Common myeloid progenitor, CD34-positive (primary cell): ENCODE measurements around the gene TRIM46.
"Not testable (repeated sequence)": the region's sequence is repeated elsewhere in the genome, so short reads cannot be mapped to it uniquely, and the experiment has no call there.

Experiments used
- CTCF ChIA-PET: fragments of 350-600 bp; sonication (Branson Sonifier 250); formaldehyde crosslinking; loops from one replicate; lab custom pipeline; 2021; ENCODE audit warnings: antibody characterized with exemption; lab: Charles Lee
- POLR2A ChIA-PET: fragments of 350-600 bp; sonication (Branson Sonifier 250); formaldehyde crosslinking; loops from one replicate; lab custom pipeline; 2021; ENCODE audit warnings: antibody characterized with exemption; lab: Charles Lee
- DNase-seq, 3 donors: peaks; one replicate each; pipeline versions ENCODE4 v3.0.0 to v3.0.0-alpha.2; 2013
- H3K27ac ChIP-seq, 2 experiments: 1 replicate in 1 of 2; 2 replicates in 1 of 2; pipeline ENCODE4 v1.7.0; 2013; ENCODE audit warnings: inconsistent platforms in 2 of 2, low read length in 2 of 2, mild to moderate bottlenecking in 2 of 2, low read depth in 1 of 2, moderate library complexity in 1 of 2; ENCODE audit not compliant: severe bottlenecking in 2 of 2, insufficient read depth in 1 of 2, poor library complexity in 1 of 2
- H3K27me3 ChIP-seq, 5 experiments: replicated peaks in 2 of 5; 1 replicate in 3 of 5; 2 replicates in 2 of 5; pipeline versions ENCODE4 v1.6.1 to v1.7.0; 2013; ENCODE audit warnings: low read length in 4 of 5, mild to moderate bottlenecking in 2 of 5, moderate library complexity in 2 of 5, inconsistent platforms in 1 of 5; ENCODE audit not compliant: insufficient read depth in 5 of 5, control insufficient read depth in 4 of 5
- H3K36me3 ChIP-seq, 4 experiments: 1 replicate in 2 of 4; 2 replicates in 2 of 4; pipeline versions ENCODE4 v1.6.1 to v1.7.0; 2013; ENCODE audit warnings: low read length in 3 of 4, control low read depth in 1 of 4, mild to moderate bottlenecking in 1 of 4; ENCODE audit not compliant: control insufficient read depth in 4 of 4, insufficient read depth in 4 of 4
- H3K4me1 ChIP-seq, 4 experiments: 1 replicate in 3 of 4; 2 replicates in 1 of 4; pipeline versions ENCODE4 v1.6.1 to v1.7.1; 2013; ENCODE audit warnings: low read length in 3 of 4, mild to moderate bottlenecking in 3 of 4, control low read depth in 1 of 4, inconsistent platforms in 1 of 4, moderate library complexity in 1 of 4; ENCODE audit not compliant: control insufficient read depth in 4 of 4, insufficient read depth in 4 of 4; ENCODE audit errors: control extremely low read depth in 1 of 4
- H3K4me3 ChIP-seq, 7 experiments: 1 replicate in 4 of 7; 2 replicates in 3 of 7; pipeline versions ENCODE4 v1.5.1 to v1.7.0; 2013; ENCODE audit warnings: mild to moderate bottlenecking in 7 of 7, low read length in 6 of 7, moderate library complexity in 6 of 7, inconsistent platforms in 2 of 7, low read depth in 2 of 7, control low read depth in 1 of 7; ENCODE audit not compliant: insufficient read depth in 4 of 7, control insufficient read depth in 1 of 7; ENCODE audit errors: extremely low read depth in 1 of 7
- H3K9me3 ChIP-seq, 5 experiments: 1 replicate in 4 of 5; 2 replicates in 1 of 5; pipeline versions ENCODE4 v1.6.1 to v1.7.1; 2013; ENCODE audit warnings: low read length in 4 of 5, mild to moderate bottlenecking in 2 of 5, inconsistent platforms in 1 of 5, low read depth in 1 of 5, moderate library complexity in 1 of 5; ENCODE audit not compliant: control insufficient read depth in 4 of 5, insufficient read depth in 2 of 5; ENCODE audit errors: control extremely low read depth in 1 of 5
- WGBS: methylation state at CpG from one replicate; pipeline ENCODE4 v1.1.5; 2013; ENCODE audit not compliant: insufficient coverage; 5-methylcytosine and 5-hydroxymethylcytosine counted together

The TRIM46 gene

GRCh38 chr1:155191904-155192303 lies 18.3 kb downstream of the TRIM46 start:
- Histone ChIP-seq H3K4me3 (no peak overlapping the region), H3K36me3 (peaks cover 0 to 9% (median 0%) of the 10 kb centered on the region in 4 experiments), H3K27ac (peak overlapping the region in 1 of 2 experiments; percentile 70), H3K9me3 (no peaks in the 10 kb centered on the region), H3K4me1 (peaks cover 0 to 35% (median 32%) of the 10 kb centered on the region in 4 experiments), H3K27me3 (no peaks in the 10 kb centered on the region)
- WGBS, result 95% methylated on average over 9 of the region's 17 CpGs
- POLR2A ChIA-PET, result no interaction called here
- CTCF ChIA-PET, result interaction anchor here (0.8 to 6.4 kb wide), 5 partner anchors 8 to 36 kb away, joined by 3 to 130 read pairs (median 18); partner anchors contain the start of genes KRTCAP2, MTX1, THBS3 and TRIM46
- no peak for DNase-seq

GRCh38 chr1:155192346-155193274 lies 19.0 kb downstream of the TRIM46 start:
- ChIA-PET CTCF (interaction anchor here (0.5 to 6.4 kb wide), 17 partner anchors 9 to 642 kb away, joined by 3 to 130 read pairs (median 4); partner anchors contain the start of genes KRTCAP2, MTX1, THBS3 and TRIM46), POLR2A (interaction anchor here (1.9 kb wide), 1 partner anchor 20 kb away, joined by 8 read pairs; the partner anchor contains the start of gene KRTCAP2)
- H3K9me3 ChIP-seq, result no peaks in the 10 kb centered on the region
- peak in 2 of 3 donors; percentile 62 to 67 for DNase-seq
- H3K27ac ChIP-seq, result peak overlapping the region; percentile 66 to 84
- H3K36me3 ChIP-seq, result peaks cover 0 to 15% (median 0%) of the 10 kb centered on the region in 4 experiments
- H3K4me3 ChIP-seq, result peak overlapping the region in 6 of 7 experiments; percentile 65 to 86 (median 74)
- whole genome bisulfite sequencing, result 37% methylated on average over 6 of the region's 20 CpGs
- H3K4me1 ChIP-seq, result peaks cover 0 to 35% (median 32%) of the 10 kb centered on the region in 4 experiments
- no peaks in the 10 kb centered on the region for H3K27me3 ChIP-seq

- peak overlapping the region; percentile 51 to 86 (median 74) for H3K4me3 ChIP-seq
- peaks cover 0 to 35% (median 32%) of the 10 kb centered on the region in 4 experiments for H3K4me1 ChIP-seq
- 0% methylated on average over 27 of the region's 38 CpGs for WGBS
- POLR2A ChIA-PET, result interaction anchor here (0.6 to 1.9 kb wide), 5 partner anchors 14 to 853 kb away, joined by 3 to 8 read pairs (median 4); partner anchors contain the start of gene KRTCAP2
- H3K36me3 ChIP-seq, result peaks cover 0 to 23% (median 0%) of the 10 kb centered on the region in 4 experiments
- no peaks in the 10 kb centered on the region for H3K9me3 ChIP-seq
- peak; percentile 79 to 84 (median 81) for DNase-seq
- CTCF ChIA-PET, result interaction anchor here (0.5 to 6.4 kb wide), 20 partner anchors 8 to 641 kb away, joined by 3 to 130 read pairs (median 4); partner anchors contain the start of genes KRTCAP2, MSTO1, MTX1 and THBS3
- H3K27me3 ChIP-seq, result no peaks in the 10 kb centered on the region
- peak overlapping the region; percentile 66 to 84 for H3K27ac ChIP-seq
Observed at GRCh38 chr1:155193275-155193990, 19.8 kb downstream of the TRIM46 start.

- H3K9me3 ChIP-seq, H3K27me3 ChIP-seq, DNase-seq: not testable (repeated sequence)
- Histone ChIP-seq H3K4me3 (peak overlapping the region in 6 of 7 experiments; percentile 65 to 86 (median 74)), H3K27ac (peak overlapping the region; percentile 66 to 84), H3K36me3 (peaks cover 0 to 24% (median 0%) of the 10 kb centered on the region in 4 experiments), H3K4me1 (peaks cover 0 to 35% (median 32%) of the 10 kb centered on the region in 4 experiments)
- ChIA-PET POLR2A (interaction anchor here (0.6 to 1.9 kb wide), 6 partner anchors 13 to 1604 kb away, joined by 3 to 8 read pairs (median 4); partner anchors contain the start of gene KRTCAP2), CTCF (interaction anchor here (0.6 to 6.4 kb wide), 13 partner anchors 8 to 640 kb away, joined by 3 to 130 read pairs (median 6); partner anchors contain the start of genes KRTCAP2, MSTO1, MTX1 and THBS3)
- WGBS, result 7% methylated on average over 14 of the region's 16 CpGs
Observed at GRCh38 chr1:155193991-155194240, 20.3 kb downstream of the TRIM46 start.

GRCh38 chr1:155195201-155196102 lies 21.8 kb downstream of the TRIM46 start:
- Histone ChIP-seq H3K4me3 (peak overlapping the region in 5 of 7 experiments; percentile 11 to 86 (median 68)), H3K36me3 (peaks cover 0 to 31% (median 0%) of the 10 kb centered on the region in 4 experiments), H3K9me3 (no peaks in the 10 kb centered on the region), H3K27me3 (no peaks in the 10 kb centered on the region), H3K4me1 (peaks cover 0 to 35% (median 32%) of the 10 kb centered on the region in 4 experiments), H3K27ac (no peak overlapping the region)
- no peak for DNase-seq
- 75% methylated on average over 8 of the region's 27 CpGs for WGBS
- CTCF ChIA-PET, result interaction anchor here (0.9 to 6.4 kb wide), 7 partner anchors 11 to 72 kb away, joined by 3 to 130 read pairs (median 4); partner anchors contain the start of genes KRTCAP2, MTX1, THBS3 and TRIM46
- POLR2A ChIA-PET, result no interaction called here
